Activated naive CD4-positive, alpha-beta T cell treated with anti-CD3 and anti-CD28 coated beads for 36 hours (primary cell): ENCODE measurements around the gene GALNT1. TPM values are rescaled to one million over a fixed set of nuclear protein-coding genes. Genes with fewer than 3 reads are reported as not detected.
A peak's percentile ranks its signal among the peaks of the same experiment; 100 is the strongest.

Experiments
- CTCF ChIA-PET: fragments of 350-600 bp; sonication (Branson Sonifier 250); formaldehyde crosslinking; loops from one replicate; lab custom pipeline; 2021; ENCODE audit warnings: antibody characterized with exemption; lab: Charles Lee
- DNase-seq: peaks from one replicate; pipeline ENCODE4 v3.0.0-alpha.2; 2020
- H3K27ac Mint-ChIP-seq: one replicate; pipeline ENCODE4 v1.8.0; 2021; ENCODE audit warnings: mild to moderate bottlenecking, mixed read lengths
- H3K27me3 Mint-ChIP-seq: one replicate; pipeline ENCODE4 v1.8.0; 2021; ENCODE audit warnings: low read depth, mixed read lengths
- H3K36me3 Mint-ChIP-seq: one replicate; pipeline ENCODE4 v1.8.0; 2021; ENCODE audit warnings: low read depth, mixed read lengths
- H3K4me1 Mint-ChIP-seq: one replicate; pipeline ENCODE4 v1.8.0; 2021; ENCODE audit warnings: low read depth, mixed read lengths
- H3K4me3 Mint-ChIP-seq: one replicate; pipeline ENCODE4 v1.8.0; 2021; ENCODE audit warnings: mild to moderate bottlenecking, moderate library complexity, mixed read lengths
- H3K9me3 Mint-ChIP-seq: one replicate; pipeline ENCODE4 v1.8.0; 2021; ENCODE audit warnings: mixed read lengths
- intact Hi-C: fragments of 100-400 bp; cut with micrococcal nuclease; formaldehyde crosslinking; loops from one replicate; pipeline ENCODE4 v1.15.1; 2023
- total RNA-seq, 2 experiments: library from RNA; stranded (reverse); gene quantifications; one replicate each; pipeline ENCODE4 v1.2.3, GENCODE V29; 2021

GALNT1 gene
- total RNA-seq, 2 experiments from 2014 or later: 46.7 to 48.7 TPM

GRCh38 chr18:35605686-35606417, 24.3 kb downstream of the GALNT1 start:
- Mint-ChIP-seq H3K27ac (peak overlapping the region; percentile 31), H3K9me3 (peaks cover 25% of the 10 kb centered on the region), H3K27me3 (no peaks in the 10 kb centered on the region), H3K36me3 (peaks cover 29% of the 10 kb centered on the region), H3K4me3 (no peak overlapping the region), H3K4me1 (peaks cover 34% of the 10 kb centered on the region)
- DNase-seq: peak; percentile 37
- CTCF ChIA-PET: interaction anchor here (1.2 kb wide), 1 partner anchor 15 kb away, joined by 3 read pairs; no protein-coding TSS in a partner anchor
- intact Hi-C loops: loop anchor here (1.0 kb wide), 1 partner anchor 10 kb away; no protein-coding TSS in a partner anchor

- Mint-ChIP-seq H3K27me3 (no peaks in the 10 kb centered on the region), H3K9me3 (no peaks in the 10 kb centered on the region), H3K27ac (no peak overlapping the region), H3K4me1 (peaks cover 31% of the 10 kb centered on the region), H3K4me3 (no peak overlapping the region), H3K36me3 (no peaks in the 10 kb centered on the region)
- CTCF ChIA-PET: interaction anchor here (1.1 to 1.2 kb wide), 2 partner anchors 23 to 223 kb away, joined by 3 to 4 read pairs; no protein-coding TSS in a partner anchor
- DNase-seq: no peak
- intact Hi-C loops: no loop called here
These were observed 27.7 kb downstream of the GALNT1 start for GRCh38 chr18:35609236-35609635.

DNA sequence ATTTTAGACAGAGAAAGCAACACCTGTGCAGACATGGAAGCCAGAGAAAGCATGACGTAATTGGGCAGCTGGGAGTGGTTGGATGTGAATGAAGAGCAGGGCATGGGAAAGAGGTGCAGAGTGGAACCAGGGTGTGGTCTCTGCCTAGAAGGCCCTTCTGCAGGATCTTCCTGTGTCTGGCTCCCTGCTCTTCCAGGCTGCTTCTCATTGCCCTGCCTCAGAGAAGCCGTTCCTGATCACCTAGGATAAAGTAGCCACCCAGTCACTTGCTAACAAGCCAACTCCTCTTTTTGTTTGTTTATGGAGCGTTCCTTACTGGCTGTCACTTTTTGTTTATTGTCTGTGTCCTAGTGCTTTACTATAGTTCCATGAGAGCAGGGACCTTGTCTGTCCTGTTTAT, 28.5 kb downstream of the GALNT1 start:
- DNase-seq: no peak
- Mint-ChIP-seq H3K27ac (no peak overlapping the region), H3K36me3 (no peaks in the 10 kb centered on the region), H3K27me3 (no peaks in the 10 kb centered on the region), H3K4me1 (peaks cover 28% of the 10 kb centered on the region), H3K9me3 (no peaks in the 10 kb centered on the region), H3K4me3 (no peak overlapping the region)
- intact Hi-C loops: loop anchor here (10.0 kb wide), 1 partner anchor 515 kb away; the partner anchor contains the start of genes ELP2 and SLC39A6
- CTCF ChIA-PET: interaction anchor here (1.1 kb wide), 1 partner anchor 24 kb away, joined by 3 read pairs; no protein-coding TSS in a partner anchor

DNA sequence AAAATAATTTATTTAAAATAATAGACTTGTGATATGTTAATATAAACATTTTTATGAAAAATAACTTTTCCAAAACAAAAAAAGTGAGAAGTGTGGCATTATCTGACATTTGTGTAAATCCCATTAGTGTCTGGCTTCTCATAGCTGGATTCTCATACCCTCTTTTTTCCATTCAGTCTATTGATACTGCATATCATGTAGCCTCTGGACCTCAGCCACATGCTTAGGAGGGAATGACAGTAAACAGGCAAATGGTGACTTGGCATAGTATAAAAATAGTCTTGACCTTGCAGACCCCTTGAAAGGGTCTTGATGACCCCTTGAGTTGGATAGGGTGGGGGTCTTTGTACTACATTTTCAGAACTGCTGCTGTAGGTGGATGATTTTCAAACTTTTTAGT, 29.2 kb downstream of the GALNT1 start:
- CTCF ChIA-PET: interaction anchor here (0.6 kb wide), 1 partner anchor 186 kb away, joined by 4 read pairs; no protein-coding TSS in a partner anchor
- DNase-seq: no peak
- no peaks in the 10 kb centered on the region for H3K36me3 Mint-ChIP-seq
- H3K4me1 Mint-ChIP-seq: peaks cover 26% of the 10 kb centered on the region
- no peaks in the 10 kb centered on the region for H3K27me3 Mint-ChIP-seq
- H3K27ac Mint-ChIP-seq: no peak overlapping the region
- no peaks in the 10 kb centered on the region for H3K9me3 Mint-ChIP-seq
- intact Hi-C loops: loop anchor here (10.0 kb wide), 1 partner anchor 514 kb away; the partner anchor contains the start of genes ELP2 and SLC39A6
- H3K4me3 Mint-ChIP-seq: no peak overlapping the region

GRCh38 chr18:35611518-35611917, 30.0 kb downstream of the GALNT1 start:
- Mint-ChIP-seq H3K27ac (no peak overlapping the region), H3K9me3 (no peaks in the 10 kb centered on the region), H3K27me3 (no peaks in the 10 kb centered on the region), H3K36me3 (no peaks in the 10 kb centered on the region), H3K4me3 (no peak overlapping the region), H3K4me1 (peaks cover 18% of the 10 kb centered on the region)
- DNase-seq: no peak
- intact Hi-C loops: loop anchor here (10.0 kb wide), 1 partner anchor 513 kb away; the partner anchor contains the start of genes ELP2 and SLC39A6
- CTCF ChIA-PET: interaction anchor here (0.6 kb wide), 1 partner anchor 966 kb away, joined by 3 read pairs; no protein-coding TSS in a partner anchor

DNA sequence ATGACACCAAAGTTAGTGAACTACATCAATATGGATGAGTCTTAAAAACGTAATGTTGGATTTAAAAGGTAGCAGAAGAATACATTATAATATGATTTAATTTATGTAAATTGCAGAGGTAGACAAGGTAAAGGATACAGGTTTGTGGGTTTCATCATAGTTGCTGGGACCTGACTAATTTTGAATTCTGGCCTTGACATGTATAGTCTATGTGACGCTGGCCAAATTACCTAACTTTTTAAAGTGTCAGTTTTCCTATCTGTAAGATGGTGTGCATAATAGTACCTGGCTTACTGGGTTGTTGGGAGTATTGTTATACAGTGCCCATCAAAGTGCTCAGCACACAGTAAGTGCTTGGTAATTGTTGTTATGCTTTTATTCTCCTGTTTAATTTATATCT, 34.5 kb downstream of the GALNT1 start:
- no peak overlapping the region for H3K27ac Mint-ChIP-seq
- DNase-seq: no peak
- CTCF ChIA-PET: interaction anchor here (0.6 to 1.1 kb wide), 3 partner anchors 32 to 435 kb away, joined by 3 read pairs; no protein-coding TSS in a partner anchor
- peaks cover 20% of the 10 kb centered on the region for H3K4me1 Mint-ChIP-seq
- no peaks in the 10 kb centered on the region for H3K9me3 Mint-ChIP-seq
- intact Hi-C loops: loop anchor here (1.0 to 10.0 kb wide), 14 partner anchors 8 to 1391 kb away; partner anchors contain the start of genes ELP2, RMP24, SLC39A6 and ZNF24
- H3K27me3 Mint-ChIP-seq: no peaks in the 10 kb centered on the region
- no peaks in the 10 kb centered on the region for H3K36me3 Mint-ChIP-seq
- H3K4me3 Mint-ChIP-seq: no peak overlapping the region

- H3K36me3 Mint-ChIP-seq: no peaks in the 10 kb centered on the region
- no peak overlapping the region for H3K27ac Mint-ChIP-seq
- peak; percentile 86 for DNase-seq
- H3K27me3 Mint-ChIP-seq: no peaks in the 10 kb centered on the region
- H3K4me3 Mint-ChIP-seq: no peak overlapping the region
- peaks cover 22% of the 10 kb centered on the region for H3K4me1 Mint-ChIP-seq
- intact Hi-C loops: loop anchor here (1.0 to 10.0 kb wide), 18 partner anchors 7 to 1390 kb away; partner anchors contain the start of genes ELP2, INO80C, RMP24 and SLC39A6
- CTCF ChIA-PET: interaction anchor here (0.6 to 1.1 kb wide), 3 partner anchors 33 to 434 kb away, joined by 3 read pairs; no protein-coding TSS in a partner anchor
- H3K9me3 Mint-ChIP-seq: no peaks in the 10 kb centered on the region
These were observed 35.3 kb downstream of the GALNT1 start for GRCh38 chr18:35616664-35617423.

- H3K27me3 Mint-ChIP-seq: no peaks in the 10 kb centered on the region
- H3K9me3 Mint-ChIP-seq: no peaks in the 10 kb centered on the region
- CTCF ChIA-PET: interaction anchor here (0.6 kb wide), 1 partner anchor 751 kb away, joined by 3 read pairs; no protein-coding TSS in a partner anchor
- intact Hi-C loops: loop anchor here (1.0 to 10.0 kb wide), 15 partner anchors 41 to 1389 kb away; partner anchors contain the start of genes ELP2, INO80C, RMP24 and SLC39A6
- DNase-seq: no peak
- no peaks in the 10 kb centered on the region for H3K36me3 Mint-ChIP-seq
- H3K4me3 Mint-ChIP-seq: no peak overlapping the region
- H3K27ac Mint-ChIP-seq: no peak overlapping the region
- H3K4me1 Mint-ChIP-seq: peaks cover 29% of the 10 kb centered on the region
These were observed 36.3 kb downstream of the GALNT1 start for GRCh38 chr18:35617865-35618264.

DNA sequence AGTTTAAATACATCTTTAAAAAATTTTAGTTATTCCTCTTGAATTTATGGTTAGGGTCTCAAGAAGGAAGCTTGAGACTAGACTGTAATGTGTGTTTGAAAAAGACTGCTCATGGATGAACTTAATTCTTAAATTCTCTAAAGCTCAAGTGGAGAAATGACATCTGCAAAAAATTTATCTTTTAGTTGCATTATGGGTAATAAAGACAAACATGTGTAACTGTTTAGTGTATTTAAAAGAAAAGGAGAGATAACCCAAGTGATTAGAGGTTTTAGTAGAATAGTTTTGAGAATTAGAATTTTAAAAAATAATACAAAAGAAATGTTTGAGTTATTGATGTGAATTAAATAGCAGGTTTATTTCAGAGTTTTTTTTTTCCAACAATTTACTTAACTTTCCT, 36.7 kb downstream of the GALNT1 start:
- CTCF ChIA-PET: no interaction called here
- H3K27me3 Mint-ChIP-seq: no peaks in the 10 kb centered on the region
- H3K4me1 Mint-ChIP-seq: peaks cover 29% of the 10 kb centered on the region
- DNase-seq: no peak
- H3K27ac Mint-ChIP-seq: no peak overlapping the region
- no peaks in the 10 kb centered on the region for H3K9me3 Mint-ChIP-seq
- intact Hi-C loops: loop anchor here (5.0 to 10.0 kb wide), 4 partner anchors 326 to 1389 kb away; partner anchors contain the start of genes ELP2, SLC39A6 and ZSCAN30
- H3K4me3 Mint-ChIP-seq: no peak overlapping the region
- no peaks in the 10 kb centered on the region for H3K36me3 Mint-ChIP-seq

GRCh38 chr18:35618696-35619095, 37.2 kb downstream of the GALNT1 start:
- no peaks in the 10 kb centered on the region for H3K27me3 Mint-ChIP-seq
- H3K36me3 Mint-ChIP-seq: no peaks in the 10 kb centered on the region
- H3K4me3 Mint-ChIP-seq: no peak overlapping the region
- peaks cover 33% of the 10 kb centered on the region for H3K4me1 Mint-ChIP-seq
- intact Hi-C loops: loop anchor here (5.0 to 10.0 kb wide), 4 partner anchors 326 to 1389 kb away; partner anchors contain the start of genes ELP2, SLC39A6 and ZSCAN30
- no peak for DNase-seq
- H3K9me3 Mint-ChIP-seq: no peaks in the 10 kb centered on the region
- no peak overlapping the region for H3K27ac Mint-ChIP-seq
- CTCF ChIA-PET: no interaction called here

DNA sequence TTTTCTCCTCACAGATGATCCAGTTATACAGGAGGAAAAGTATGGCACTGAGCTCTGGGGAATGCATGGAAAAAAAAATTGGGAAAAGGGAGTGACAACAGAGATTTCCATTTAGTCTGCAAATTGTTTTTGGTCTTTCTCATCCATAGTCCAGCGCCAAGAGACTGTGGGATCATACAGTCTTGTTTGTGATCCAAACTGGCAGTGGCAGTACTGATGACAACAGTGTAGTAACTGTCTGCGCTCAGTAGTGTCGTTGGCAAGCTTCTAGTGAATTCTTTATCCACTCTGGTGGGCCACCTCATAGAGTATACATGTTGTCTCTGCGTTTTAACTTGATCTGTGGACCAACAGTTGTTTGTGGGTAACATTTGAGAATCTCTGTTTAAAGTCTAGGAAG, 37.9 kb downstream of the GALNT1 start:
- H3K36me3 Mint-ChIP-seq: no peaks in the 10 kb centered on the region

More for the DNA sequence above, 37.9 kb downstream of the GALNT1 start:
- Mint-ChIP-seq H3K4me1 (peaks cover 39% of the 10 kb centered on the region), H3K9me3 (no peaks in the 10 kb centered on the region), H3K4me3 (no peak overlapping the region), H3K27ac (no peak overlapping the region), H3K27me3 (no peaks in the 10 kb centered on the region)
- CTCF ChIA-PET: interaction anchor here (0.9 kb wide), 1 partner anchor 11 kb away, joined by 3 read pairs; no protein-coding TSS in a partner anchor
- intact Hi-C loops: loop anchor here (5.0 to 10.0 kb wide), 4 partner anchors 327 to 1388 kb away; partner anchors contain the start of genes ELP2, SLC39A6 and ZSCAN30
- DNase-seq: no peak
